ENCODE data around the gene ATF5.

Gene ATF5

DNA sequence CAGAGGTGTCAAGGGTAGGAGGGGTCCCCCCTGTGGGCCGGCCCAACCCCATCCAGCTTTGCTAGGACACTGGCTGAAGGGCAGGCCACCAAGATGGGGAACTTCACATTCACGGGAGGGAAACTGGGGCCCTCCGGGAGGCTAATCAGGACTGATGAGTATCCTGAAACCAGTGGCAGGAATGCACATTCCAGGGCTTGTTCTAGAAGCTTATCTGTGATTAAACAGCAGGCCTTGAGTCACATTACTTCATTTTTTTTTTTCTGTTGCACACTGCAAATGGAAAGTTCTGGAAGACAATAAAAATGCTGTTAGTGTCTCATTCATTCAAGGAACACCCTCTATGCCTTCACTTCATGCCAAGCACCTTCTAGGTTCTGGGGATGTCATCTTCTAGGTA, 47.5 kb downstream of the ATF5 start:
- no peak for DNase-seq (ENCODE audit: low read depth)

DNA sequence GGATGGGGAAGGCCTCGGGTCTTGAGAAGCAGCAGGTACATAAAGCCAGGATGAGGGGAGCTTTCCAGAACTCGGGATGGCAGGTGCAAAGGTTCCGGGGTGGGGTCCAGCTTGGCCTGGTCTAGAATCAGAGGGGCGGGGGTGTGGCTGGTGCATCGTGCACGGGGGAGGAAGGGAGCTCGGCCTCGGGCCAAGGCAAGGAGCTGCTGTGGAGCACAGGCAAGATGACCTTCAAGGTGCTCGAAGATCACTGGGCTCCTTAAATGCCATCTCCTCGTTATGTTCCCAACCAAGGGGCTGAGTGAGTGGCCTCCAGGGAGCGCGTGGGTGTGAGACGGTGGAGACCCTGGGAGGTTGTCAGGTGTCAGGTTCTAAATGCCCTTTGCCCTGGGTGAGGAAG, 48.1 kb downstream of the ATF5 start:
- DNase-seq (ENCODE audit: low read depth) = no peak

DNA sequence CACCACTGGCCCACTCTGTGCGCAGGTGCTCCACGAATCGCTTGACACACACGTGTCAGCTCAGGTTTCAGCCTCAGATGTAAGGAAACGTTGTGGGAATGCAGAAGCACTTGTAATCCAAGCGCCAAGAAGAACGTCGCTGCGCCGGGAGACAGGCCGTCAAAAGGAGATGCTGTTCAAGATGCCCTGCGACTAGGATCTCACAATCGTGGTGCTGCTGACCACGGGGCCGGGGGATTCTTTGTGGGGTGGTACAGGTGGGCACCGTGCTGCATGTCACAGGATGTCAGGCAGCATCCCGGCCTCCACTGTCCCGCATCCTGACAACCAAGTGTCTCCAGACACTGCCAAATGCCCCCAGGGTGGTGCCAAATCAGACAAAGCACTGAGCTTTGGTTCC, 48.9 kb downstream of the ATF5 start:
- no peak for DNase-seq (ENCODE audit: low read depth)

DNA sequence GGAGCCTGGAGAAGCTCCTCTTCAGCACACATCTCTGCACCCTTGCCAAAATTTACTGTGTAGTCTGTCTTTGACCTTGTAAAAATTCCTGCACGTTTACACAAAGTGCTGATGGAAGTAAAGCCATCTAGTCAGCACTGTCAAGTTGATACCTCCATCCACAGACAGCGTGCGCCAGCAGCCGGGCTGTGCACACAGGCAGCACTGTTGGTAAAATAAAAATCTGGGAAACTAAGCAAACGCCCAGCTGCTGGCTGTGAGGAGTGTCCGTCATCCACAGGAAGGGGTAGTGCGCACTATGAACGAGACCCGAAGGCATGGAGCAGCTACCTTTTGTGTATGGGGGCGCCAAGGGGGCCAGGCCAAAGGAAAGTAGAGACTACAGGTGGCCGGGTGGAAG, 49.3 kb downstream of the ATF5 start:
- DNase-seq (ENCODE audit: low read depth) = no peak

DNA sequence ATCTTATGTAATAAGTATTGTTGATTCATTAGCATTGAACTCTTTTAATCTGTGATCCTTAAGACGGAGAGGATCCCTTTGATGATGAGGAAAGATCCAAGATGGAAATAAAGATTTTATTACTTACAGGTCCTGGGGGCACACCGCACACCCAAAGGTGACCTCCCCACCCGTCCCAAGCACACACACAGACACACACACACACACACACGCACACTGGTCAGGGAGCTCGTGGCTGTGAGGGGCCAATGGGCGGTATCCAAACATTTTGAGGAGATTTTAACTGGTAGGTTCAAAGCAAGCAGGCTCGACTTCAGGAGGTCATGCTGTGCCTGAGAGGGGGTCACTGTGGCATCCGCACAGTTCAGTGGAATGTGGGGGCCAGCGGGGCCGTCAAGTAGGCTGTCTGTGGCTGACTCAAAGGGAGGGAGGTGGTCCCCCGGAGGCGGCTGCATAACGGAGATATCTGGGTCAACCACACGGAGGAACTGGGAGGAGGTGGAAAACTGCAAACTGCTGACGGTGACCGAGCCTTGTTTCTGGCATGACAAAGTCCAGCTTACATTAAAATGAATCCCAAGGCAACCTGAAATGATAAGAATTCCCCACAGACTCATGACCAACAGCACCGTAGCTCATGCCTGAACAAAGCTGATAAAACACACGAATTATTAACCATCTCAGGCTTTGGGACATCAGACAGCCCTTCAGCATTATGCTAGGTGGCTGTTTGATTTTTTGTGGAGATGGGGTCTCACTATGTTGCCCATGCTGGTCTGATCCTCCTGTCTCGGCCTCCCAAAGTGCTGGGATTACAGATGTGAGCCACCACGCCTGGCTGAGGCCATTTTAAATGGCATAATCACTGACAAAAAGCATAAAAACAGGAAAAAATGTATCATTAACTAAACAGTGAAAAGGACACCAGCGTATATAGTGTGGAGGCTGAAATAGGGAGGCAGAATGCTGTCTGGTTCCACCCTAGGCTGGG, 52.9 kb downstream of the ATF5 start:
- no peak for DNase-seq (ENCODE audit: low read depth)
